Immature natural killer cell (primary cell): ENCODE data around the gene HOXD1. TPM values are rescaled to one million over a fixed set of nuclear protein-coding genes. Genes with fewer than 3 reads are reported as not detected.

Source experiments
- DNase-seq, 3 donors: peaks; one replicate each; pipeline ENCODE4 v3.0.0; 2022; ENCODE audit warnings: mixed read lengths in 1 of 3
- H3K27ac Mint-ChIP-seq, 6 donors: one replicate each; pipeline ENCODE4 v1.8.0; 2020; ENCODE audit warnings: mixed read lengths in 6 of 6, mild to moderate bottlenecking in 5 of 6, inconsistent platforms in 4 of 6, moderate library complexity in 3 of 6
- H3K27me3 Mint-ChIP-seq, 3 donors: one replicate each; pipeline ENCODE4 v1.8.0; 2020 to 2021; ENCODE audit warnings: low read depth in 3 of 3, mild to moderate bottlenecking in 3 of 3, mixed read lengths in 3 of 3, moderate library complexity in 3 of 3, inconsistent platforms in 1 of 3
- H3K36me3 Mint-ChIP-seq, 3 donors: one replicate each; pipeline ENCODE4 v1.8.0; 2020; ENCODE audit warnings: mixed read lengths in 3 of 3, inconsistent platforms in 2 of 3, mild to moderate bottlenecking in 2 of 3
- H3K4me1 Mint-ChIP-seq, 2 donors: one replicate each; pipeline ENCODE4 v1.8.0; 2020; ENCODE audit warnings: inconsistent platforms in 2 of 2, mild to moderate bottlenecking in 2 of 2, mixed read lengths in 2 of 2, moderate library complexity in 1 of 2
- H3K4me3 Mint-ChIP-seq, 5 donors: one replicate each; pipeline ENCODE4 v1.8.0; 2020; ENCODE audit warnings: mild to moderate bottlenecking in 5 of 5, mixed read lengths in 5 of 5, inconsistent platforms in 3 of 5, moderate library complexity in 3 of 5
- H3K9me3 Mint-ChIP-seq, 6 donors: one replicate each; pipeline ENCODE4 v1.8.0; 2020; ENCODE audit warnings: mild to moderate bottlenecking in 6 of 6, mixed read lengths in 6 of 6, inconsistent platforms in 4 of 6, moderate library complexity in 3 of 6
- polyA plus RNA-seq, 3 donors: library from polyadenylated mRNA; unstranded; fragments of 300-500 nt; fragmentation: Illumina TruSeq; gene quantifications; one replicate each; pipeline ENCODE4 v1.2.3, GENCODE V29; 2021

HOXD1 gene
- polyA plus RNA-seq, 3 donors from 2014 or later: not detected

GRCh38 chr2:176148751-176149421 is 39.6 kb upstream of the HOXD1 start:
- no peak for DNase-seq
- Mint-ChIP-seq H3K27ac (no peak overlapping the region), H3K4me3 (no peak overlapping the region)

GRCh38 chr2:176149481-176149938 is 39.0 kb upstream of the HOXD1 start:
- Mint-ChIP-seq H3K4me3 (no peak overlapping the region), H3K27me3 (peaks cover 29 to 62% (median 39%) of the 10 kb centered on the region in 3 donors), H3K4me1 (no peaks in the 10 kb centered on the region), H3K36me3 (peaks cover 0 to 7% (median 0%) of the 10 kb centered on the region in 3 donors), H3K9me3 (peaks cover 0 to 13% (median 0%) of the 10 kb centered on the region in 6 donors), H3K27ac (no peak overlapping the region)
- DNase-seq: no peak

More at GRCh38 chr2:176148751-176149421, 39.6 kb upstream of the HOXD1 start:
- Mint-ChIP-seq H3K27me3 (peaks cover 29 to 62% (median 36%) of the 10 kb centered on the region in 3 donors), H3K4me1 (no peaks in the 10 kb centered on the region), H3K36me3 (peaks cover 0 to 7% (median 0%) of the 10 kb centered on the region in 3 donors), H3K9me3 (peaks cover 0 to 13% (median 0%) of the 10 kb centered on the region in 6 donors)

- Mint-ChIP-seq H3K36me3 (peaks cover 0 to 7% (median 0%) of the 10 kb centered on the region in 3 donors), H3K27ac (no peak overlapping the region), H3K27me3 (peaks cover 29 to 62% (median 36%) of the 10 kb centered on the region in 3 donors), H3K9me3 (peaks cover 0 to 13% (median 0%) of the 10 kb centered on the region in 6 donors), H3K4me1 (no peaks in the 10 kb centered on the region), H3K4me3 (no peak overlapping the region)
- DNase-seq: no peak
Observed at GRCh38 chr2:176149939-176150583, 38.4 kb upstream of the HOXD1 start.

- no peaks in the 10 kb centered on the region for H3K4me1 Mint-ChIP-seq
- H3K27me3 Mint-ChIP-seq: peaks cover 30 to 63% (median 34%) of the 10 kb centered on the region in 3 donors
- DNase-seq: no peak
- no peak overlapping the region for H3K4me3 Mint-ChIP-seq
- no peak overlapping the region for H3K27ac Mint-ChIP-seq
- peaks cover 0 to 7% (median 0%) of the 10 kb centered on the region in 3 donors for H3K36me3 Mint-ChIP-seq
- H3K9me3 Mint-ChIP-seq: peaks cover 0 to 13% (median 0%) of the 10 kb centered on the region in 6 donors
Observed at GRCh38 chr2:176150584-176151441, 37.7 kb upstream of the HOXD1 start.

GRCh38 chr2:176151442-176152287 is 36.8 kb upstream of the HOXD1 start, which contains the start of gene HOXD4:
TSS of gene HOXD4 (plus strand) at chr2:176151550. CDS start at chr2:176151634, 84 bp downstream.
- Mint-ChIP-seq H3K27me3 (peaks cover 28 to 62% (median 29%) of the 10 kb centered on the region in 3 donors), H3K36me3 (peaks cover 0 to 7% (median 0%) of the 10 kb centered on the region in 3 donors), H3K4me1 (no peaks in the 10 kb centered on the region), H3K9me3 (peaks cover 0 to 13% (median 0%) of the 10 kb centered on the region in 6 donors), H3K27ac (no peak within 1 kb of the TSS), H3K4me3 (no peak within 1 kb of the TSS)
- DNase-seq: no peak

- Mint-ChIP-seq H3K27me3 (peaks cover 23 to 60% (median 26%) of the 10 kb centered on the region in 3 donors), H3K9me3 (peaks cover 0 to 10% (median 0%) of the 10 kb centered on the region in 6 donors), H3K4me1 (no peaks in the 10 kb centered on the region), H3K36me3 (peaks cover 0 to 7% (median 0%) of the 10 kb centered on the region in 3 donors), H3K4me3 (no peak overlapping the region), H3K27ac (no peak overlapping the region)
- DNase-seq: no peak
Observed at GRCh38 chr2:176152350-176153181, 35.9 kb upstream of the HOXD1 start.

- DNase-seq: no peak
- Mint-ChIP-seq H3K27me3 (peaks cover 24 to 51% (median 30%) of the 10 kb centered on the region in 3 donors), H3K27ac (no peak overlapping the region), H3K9me3 (peaks cover 0 to 9% (median 0%) of the 10 kb centered on the region in 6 donors), H3K4me1 (no peaks in the 10 kb centered on the region), H3K36me3 (peaks cover 0 to 7% (median 0%) of the 10 kb centered on the region in 3 donors), H3K4me3 (no peak overlapping the region)
Observed at GRCh38 chr2:176154576-176155252, 33.8 kb upstream of the HOXD1 start.

GRCh38 chr2:176155356-176156044 is 33.0 kb upstream of the HOXD1 start:
- Mint-ChIP-seq H3K36me3 (peaks cover 0 to under 1% (median 0%) of the 10 kb centered on the region in 3 donors), H3K27ac (no peak overlapping the region), H3K27me3 (peaks cover 25 to 43% (median 26%) of the 10 kb centered on the region in 3 donors), H3K4me1 (no peaks in the 10 kb centered on the region), H3K4me3 (no peak overlapping the region), H3K9me3 (peaks cover 0 to 6% (median 0%) of the 10 kb centered on the region in 6 donors)
- DNase-seq: no peak

GRCh38 chr2:176156301-176156806 is 32.1 kb upstream of the HOXD1 start:
- no peak overlapping the region for H3K4me3 Mint-ChIP-seq
- H3K27me3 Mint-ChIP-seq: peaks cover 27 to 39% (median 27%) of the 10 kb centered on the region in 3 donors
- no peaks in the 10 kb centered on the region for H3K36me3 Mint-ChIP-seq
- H3K4me1 Mint-ChIP-seq: no peaks in the 10 kb centered on the region
- DNase-seq: no peak
- H3K27ac Mint-ChIP-seq: no peak overlapping the region
- peaks cover 0 to 3% (median 0%) of the 10 kb centered on the region in 6 donors for H3K9me3 Mint-ChIP-seq

GRCh38 chr2:176156807-176157498 is 31.5 kb upstream of the HOXD1 start, which contains the start of gene HOXD3:
TSS of gene HOXD3 (plus strand) at chr2:176157307. CDS start at chr2:176169115, 11,808 bp downstream.
- H3K27ac Mint-ChIP-seq: no peak within 1 kb of the TSS
- DNase-seq: no peak
- no peaks in the 10 kb centered on the region for H3K4me1 Mint-ChIP-seq
- H3K9me3 Mint-ChIP-seq: peaks cover 0 to 6% (median 0%) of the 10 kb centered on the region in 6 donors
- no peaks in the 10 kb centered on the region for H3K36me3 Mint-ChIP-seq
- peaks cover 27 to 40% (median 33%) of the 10 kb centered on the region in 3 donors for H3K27me3 Mint-ChIP-seq
- no peak within 1 kb of the TSS for H3K4me3 Mint-ChIP-seq
